HuH-7 (cell line): ENCODE data around the gene GHR.
"Not testable (repeated sequence)": the region's sequence is repeated elsewhere in the genome, so short reads cannot be mapped to it uniquely, and the experiment has no call there.

Experiments used
- DNase-seq: peaks from one replicate; pipeline ENCODE4 v3.0.0; 2011; ENCODE audit warnings: low spot score

Gene GHR

DNA sequence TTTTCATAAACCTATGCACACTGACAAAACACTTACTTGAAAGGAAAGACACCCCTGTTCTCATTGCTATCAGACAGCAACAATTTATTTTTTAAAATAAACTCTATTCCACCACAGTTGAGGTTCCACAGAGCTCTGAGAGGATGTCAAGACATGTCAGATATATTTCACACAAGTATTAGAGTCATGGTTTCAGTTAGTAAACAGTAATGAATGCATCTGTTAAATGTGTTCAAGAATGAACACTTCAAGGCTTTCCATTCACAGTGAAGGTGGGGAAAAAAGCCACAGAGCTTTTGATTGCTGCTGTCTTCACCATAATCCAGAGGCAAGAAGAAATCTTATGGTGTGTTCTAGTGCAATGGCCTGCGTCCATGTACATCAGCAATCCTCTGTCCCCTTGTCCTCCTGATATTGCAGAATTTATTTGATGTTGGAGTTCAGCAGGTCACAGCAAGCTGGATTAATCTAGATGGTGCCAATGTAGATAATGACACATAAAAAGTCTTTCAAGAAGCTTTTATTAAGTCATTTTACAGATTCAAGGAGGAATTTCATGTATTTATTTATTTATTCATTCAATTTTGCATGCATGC, 146.8 kb downstream of the GHR start:
- DNase-seq = no peak

DNA sequence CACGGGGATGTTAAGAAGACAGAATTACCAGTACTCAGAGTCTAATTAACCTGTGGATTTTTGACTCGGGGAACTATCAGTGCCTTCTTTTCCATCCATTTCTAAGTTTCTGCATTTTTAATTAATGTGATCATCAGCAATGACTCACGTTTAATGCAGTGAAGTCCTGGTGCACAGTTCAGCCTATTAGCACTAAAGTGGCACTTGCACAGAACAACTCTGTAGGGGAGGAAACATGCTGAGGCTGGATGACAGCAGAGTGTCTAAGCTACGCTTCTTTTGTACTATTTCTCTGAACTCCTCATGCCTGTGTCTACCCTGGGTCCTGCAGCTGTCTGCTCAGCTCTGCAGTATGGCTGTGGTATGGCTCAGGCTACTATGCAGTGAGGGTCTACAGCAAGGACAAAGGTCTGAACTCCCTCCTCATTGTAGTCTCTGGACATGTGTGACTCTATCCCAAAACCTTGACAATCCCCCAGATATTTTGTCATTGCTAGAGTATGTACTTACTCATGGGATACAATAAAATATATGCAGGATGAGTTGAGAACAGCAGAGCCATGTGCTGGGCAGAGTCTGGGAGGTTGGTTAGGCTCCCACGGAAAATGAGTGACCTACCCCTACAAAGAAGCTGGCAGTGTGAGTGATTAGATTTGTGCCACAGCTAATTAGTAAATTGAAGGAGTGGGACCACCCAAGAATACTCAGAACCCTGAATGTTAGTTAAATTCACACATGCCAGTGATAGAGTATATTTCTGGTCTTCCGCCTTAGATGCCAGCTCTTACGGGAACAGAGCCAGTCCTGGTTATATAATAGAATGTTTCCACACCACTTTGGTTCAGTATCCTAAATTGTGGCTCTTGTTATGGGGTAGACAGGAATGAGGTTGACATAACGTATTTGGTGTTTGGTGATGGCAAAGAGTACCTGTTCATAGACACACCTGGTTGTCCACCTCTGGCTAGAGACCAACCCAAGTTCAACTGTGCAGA, 148.0 kb downstream of the GHR start:
- DNase-seq = no peak

DNA sequence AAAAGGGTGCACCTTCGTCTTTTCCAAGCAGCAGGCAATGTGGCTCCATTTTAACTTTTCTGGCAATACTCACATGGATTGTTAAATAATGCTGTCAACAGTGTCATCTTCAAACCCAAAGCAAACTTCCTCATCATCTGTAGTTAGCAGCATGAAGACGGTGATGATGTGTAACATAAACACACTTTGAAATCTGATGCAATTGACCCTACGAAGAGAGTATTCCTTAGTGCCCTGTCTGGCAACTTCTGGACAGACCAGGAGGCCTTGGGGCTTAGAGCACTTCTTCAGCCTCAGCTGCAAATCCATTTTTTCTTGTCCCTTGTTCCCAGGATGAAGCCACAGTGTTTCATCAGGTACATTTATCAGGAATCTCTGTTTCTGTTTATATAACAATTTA, 149.1 kb downstream of the GHR start:
- DNase-seq = no peak

DNA sequence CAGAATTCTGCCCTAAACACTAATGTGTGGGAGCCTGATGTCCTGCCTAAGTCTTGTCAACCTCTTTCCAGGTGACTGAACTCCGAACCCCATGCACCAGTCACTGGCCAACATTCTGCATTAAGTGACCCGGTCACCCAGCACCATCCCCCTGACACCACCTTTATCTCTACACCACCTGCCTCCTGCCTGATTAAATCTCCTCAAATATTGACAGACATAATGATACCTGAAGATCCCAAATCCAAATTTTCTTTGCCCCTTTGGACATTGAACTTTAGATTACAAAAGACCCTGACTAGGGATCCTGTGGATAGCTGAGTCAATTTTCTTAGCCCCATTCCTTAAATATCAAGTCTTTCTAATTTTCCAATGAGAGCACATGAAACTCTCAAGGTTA, 150.1 kb downstream of the GHR start:
- no peak for DNase-seq

DNA sequence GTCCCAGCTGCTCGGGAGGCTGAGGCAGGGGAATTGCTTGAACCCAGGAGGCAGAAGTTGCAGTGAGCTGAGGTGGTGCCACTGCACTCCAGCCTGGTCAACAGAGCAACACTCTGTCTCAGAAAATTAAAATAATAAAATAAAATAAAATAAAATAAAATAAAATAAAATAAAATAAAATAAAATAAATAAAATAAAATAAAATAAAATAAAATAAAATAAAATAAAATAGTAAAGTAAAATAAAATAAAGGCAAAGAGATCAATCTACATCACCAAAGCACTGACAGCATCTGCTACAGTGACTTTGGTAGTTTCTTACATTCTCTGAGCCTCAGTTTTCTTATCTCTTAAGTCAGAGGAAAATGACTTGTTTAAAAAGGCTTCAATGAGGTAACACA, 152.7 kb downstream of the GHR start:
- not testable (repeated sequence) for DNase-seq

DNA sequence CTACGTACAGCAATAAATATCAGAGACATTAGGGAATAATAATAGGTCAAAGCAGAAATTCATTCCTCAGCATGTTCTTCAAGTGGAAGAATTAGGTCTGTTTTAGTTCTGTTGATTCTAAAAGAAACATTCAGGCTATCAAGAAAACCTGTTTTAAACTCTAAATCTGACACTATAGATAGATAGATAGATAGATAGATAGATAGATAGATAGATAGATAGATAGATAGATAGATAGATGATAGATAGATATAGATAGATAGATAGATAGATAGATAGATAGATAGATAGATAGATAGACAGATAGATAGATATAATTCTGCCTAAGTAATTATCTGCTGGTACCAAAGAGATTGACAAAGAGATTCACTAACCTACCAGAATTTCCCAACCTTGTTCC, 155.7 kb downstream of the GHR start:
- DNase-seq = not testable (repeated sequence)

DNA sequence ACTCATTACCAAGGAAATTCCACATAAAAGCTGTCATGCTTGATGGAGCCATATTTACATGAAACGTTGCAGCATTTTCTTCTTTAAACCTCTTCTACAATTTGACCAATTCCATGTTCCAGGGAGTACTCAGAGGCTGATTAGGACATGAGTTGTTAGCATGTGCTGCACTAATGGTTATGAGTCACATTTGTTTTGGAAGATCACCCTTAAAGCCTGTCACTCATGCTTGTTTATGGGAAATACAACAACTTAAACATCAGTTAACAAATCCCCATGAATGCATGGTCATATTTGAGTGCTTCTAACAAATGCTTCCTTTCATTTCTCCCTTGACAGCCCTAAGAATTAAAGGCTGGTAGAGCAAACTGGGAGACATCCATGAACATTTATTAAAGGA, 156.1 kb downstream of the GHR start:
- DNase-seq = no peak

DNA sequence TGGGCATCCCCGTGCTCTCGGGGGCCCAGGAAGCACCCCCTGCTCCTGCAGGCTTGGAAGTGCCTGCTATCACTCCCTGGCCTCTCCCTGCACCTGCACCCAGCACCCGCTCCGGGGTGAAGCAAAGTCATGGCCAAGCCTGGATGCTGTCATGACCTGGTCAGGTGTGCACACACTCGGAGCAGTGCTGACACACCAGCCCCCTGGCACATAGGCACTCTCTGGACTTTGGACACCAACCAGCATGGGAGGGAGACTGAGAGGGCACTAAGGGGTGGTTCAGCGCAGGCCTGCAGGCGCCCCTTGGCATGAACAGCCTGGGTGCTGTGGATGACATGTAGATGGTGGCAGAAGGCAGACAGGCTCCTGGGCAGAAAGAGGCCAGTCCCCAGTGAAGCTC, 158.6 kb downstream of the GHR start:
- no peak for DNase-seq

DNA sequence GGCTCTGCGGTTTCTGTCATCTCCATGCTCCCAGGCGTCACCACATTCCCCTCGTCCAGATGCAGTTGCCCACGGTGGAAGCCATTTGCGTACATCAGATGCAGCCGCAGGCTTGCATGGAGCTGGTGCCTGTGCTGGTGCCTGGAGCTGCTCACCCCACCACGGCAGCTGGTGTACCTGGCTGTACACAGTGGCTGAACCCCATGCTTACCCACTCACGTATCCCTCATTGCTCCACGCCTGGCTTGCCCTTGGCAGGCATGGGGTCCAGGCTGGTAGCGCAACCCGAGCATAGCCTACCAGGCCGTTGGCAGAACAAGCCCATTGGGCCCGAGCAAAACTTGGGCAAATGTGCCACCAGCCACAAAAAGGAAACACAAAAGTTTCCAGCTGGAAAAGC, 159.5 kb downstream of the GHR start:
- no peak for DNase-seq

DNA sequence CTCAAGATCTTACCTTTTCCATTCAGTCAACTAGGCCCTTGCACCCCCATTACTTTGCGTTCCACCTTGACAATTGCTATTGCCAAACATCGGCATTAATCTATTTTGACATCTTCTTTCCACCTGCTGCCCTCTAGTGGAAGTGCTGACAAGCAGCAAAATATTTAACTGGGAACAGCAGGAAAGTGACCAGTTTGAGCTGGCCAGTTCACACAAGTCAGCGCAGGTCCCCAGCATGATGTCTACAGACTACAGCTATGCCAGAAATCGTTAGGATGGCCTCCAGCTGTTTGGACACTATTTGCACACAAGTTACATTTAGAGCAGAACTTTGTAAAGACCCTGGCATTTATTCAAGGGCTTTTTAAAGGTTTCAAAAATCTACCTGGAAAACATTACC, 160.1 kb downstream of the GHR start:
- DNase-seq = peak; percentile 58

DNA sequence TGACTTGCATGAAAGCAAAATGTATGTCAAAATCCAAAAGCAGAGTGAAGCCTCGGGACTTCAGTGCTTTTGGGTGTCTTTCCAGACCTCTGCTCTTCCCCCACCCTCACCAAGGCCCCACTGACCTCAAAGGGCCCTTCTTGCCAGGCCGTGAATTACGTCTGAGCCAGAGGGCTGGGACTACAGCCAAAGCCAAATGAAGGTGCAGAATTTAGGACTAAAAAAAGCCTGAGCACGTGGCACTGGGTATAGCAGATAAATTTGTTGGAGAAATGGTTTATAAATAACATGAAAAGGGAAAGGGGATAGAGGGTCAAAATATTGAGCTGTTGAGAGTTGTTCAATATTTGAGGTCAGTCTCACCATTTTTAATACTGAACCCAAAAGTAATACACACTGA, 163.4 kb downstream of the GHR start:
- no peak for DNase-seq

DNA sequence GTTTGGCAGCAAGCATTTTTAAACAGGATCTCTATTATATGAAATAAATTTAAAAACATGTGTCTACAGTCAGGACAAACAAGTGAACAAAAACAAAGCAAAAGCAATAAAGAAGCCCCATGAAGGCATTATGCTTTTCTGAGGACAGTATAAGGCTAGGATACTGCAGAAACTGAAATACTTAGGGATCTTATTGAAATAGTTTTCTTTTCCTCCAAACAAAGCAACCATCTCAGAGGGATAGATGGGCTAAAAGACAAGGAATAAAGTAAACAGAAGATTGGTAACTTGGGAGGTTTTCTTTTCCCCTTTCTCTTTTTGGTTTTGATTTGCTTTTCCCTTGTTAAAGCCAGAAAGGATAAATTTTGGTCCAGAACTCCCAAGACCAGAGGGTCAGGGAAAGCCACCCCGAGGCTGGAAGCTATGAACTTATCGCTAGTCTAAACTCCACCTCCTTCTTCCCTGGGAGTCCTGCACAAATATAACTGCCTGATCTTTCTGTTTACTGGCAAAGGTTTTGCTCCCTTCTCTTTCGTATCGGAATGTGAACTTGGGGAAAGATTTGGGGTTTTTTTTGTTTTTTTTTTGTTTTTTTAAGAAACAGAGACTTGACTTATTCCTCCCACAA, 164.0 kb downstream of the GHR start:
- DNase-seq = no peak

DNA sequence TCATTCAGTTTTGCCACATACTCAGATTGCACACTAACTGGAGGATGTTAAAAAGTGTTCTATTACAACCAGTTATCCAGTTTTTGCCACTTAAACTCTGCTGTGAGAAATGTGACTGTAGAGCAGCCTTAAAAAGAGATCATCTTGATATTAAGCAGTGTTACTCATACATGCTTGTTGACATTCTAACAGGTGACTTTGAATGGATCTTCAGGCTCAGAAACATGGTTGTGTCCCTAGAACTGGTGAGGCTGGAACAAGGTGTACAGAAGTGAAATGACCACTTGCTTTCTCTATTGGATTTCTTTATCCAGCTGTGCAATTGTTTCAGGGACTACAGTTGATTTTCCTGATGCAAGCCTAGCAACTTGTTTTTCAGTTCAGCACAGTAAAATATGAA, 167.3 kb downstream of the GHR start:
- no peak for DNase-seq

DNA sequence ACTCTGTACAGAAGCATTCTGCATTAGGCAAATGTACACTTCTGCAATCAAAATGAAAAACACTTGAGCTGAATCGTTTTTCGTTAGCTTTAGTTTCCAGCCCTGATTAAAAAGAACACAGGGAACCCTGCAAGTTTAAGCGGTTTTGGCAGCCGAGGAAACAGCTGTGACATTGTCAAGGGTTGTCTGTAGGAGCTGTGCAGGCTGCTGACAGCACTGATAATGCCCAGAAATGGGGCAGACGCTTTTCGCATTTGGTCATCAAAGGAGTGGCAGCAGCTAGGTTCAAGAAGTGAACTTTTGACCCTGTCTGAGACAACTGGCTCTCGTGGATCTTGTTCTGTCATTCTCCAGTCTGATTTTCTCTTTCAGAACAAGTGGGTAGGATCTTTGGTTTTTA, 167.8 kb downstream of the GHR start:
- DNase-seq = no peak

DNA sequence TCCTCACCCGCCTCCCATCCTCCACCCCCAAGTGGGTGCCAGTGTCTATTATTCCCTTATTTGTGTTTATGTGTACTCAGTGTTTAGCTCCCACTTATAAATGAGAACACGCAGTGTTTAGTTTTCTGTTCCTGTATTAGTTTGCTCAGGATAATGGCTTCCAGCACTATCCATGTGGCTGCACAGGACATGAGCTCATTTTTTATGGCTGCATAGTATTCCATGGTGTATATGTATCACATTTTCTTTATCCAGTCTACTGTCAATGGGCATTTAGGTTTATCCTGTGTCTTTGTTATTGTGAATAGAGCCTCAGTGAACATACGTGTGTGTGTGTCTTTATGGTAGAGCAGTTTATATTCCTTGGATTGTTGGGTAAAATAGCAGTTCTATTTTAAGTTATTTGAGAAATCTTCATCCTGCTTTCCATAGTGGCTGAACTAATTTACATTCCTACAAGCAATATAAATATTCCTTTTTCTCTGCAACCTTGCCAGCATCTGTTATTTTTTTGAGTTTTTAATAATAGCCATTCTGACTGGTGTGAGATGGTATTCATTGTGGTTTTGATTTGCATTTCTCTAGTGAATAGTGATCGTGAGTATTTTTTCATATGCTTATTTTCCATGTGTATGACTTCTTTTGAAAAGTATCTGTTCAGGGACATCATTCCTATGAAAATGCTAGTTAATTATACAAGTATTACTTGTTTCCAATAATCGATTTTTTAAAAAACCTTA, 169.3 kb downstream of the GHR start:
- no peak for DNase-seq

DNA sequence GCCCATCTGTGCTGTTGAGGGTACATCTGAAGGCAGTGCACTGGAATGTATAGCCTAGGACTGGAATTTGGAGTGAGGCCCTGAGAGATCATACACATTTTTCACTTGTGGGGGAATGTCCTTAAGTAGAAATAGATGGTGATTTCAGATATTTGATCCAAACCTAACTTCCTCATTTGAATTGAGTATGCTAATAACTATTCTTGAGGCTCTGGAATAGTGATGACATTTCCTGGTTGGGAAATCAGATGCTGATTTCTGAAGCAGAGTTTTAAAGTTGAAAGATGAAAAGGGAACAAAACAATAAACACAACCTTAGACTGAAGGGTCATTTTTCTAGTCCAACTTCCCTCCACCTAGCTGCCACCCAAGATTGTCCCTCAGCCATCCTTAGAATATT, 170.4 kb downstream of the GHR start:
- DNase-seq = no peak

DNA sequence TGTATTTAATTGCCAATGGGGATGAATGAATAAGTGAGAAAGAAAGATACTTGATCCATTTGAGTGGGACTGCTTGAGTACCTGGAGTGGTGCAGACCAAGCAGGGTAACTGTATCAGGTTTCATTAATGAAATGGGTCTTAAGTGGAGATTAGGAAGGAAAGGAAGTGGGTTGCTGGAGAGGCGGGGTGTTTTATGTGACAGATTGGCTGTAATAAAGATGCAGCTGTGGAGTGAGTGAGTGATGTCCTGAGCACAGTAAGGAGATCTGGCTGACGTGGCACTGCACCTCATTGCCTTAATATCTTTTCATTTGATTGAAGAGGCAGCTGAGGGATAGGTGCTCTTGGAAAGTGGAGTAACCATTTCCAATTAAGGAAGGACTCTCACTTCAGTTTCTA, 172.4 kb downstream of the GHR start:
- no peak for DNase-seq

DNA sequence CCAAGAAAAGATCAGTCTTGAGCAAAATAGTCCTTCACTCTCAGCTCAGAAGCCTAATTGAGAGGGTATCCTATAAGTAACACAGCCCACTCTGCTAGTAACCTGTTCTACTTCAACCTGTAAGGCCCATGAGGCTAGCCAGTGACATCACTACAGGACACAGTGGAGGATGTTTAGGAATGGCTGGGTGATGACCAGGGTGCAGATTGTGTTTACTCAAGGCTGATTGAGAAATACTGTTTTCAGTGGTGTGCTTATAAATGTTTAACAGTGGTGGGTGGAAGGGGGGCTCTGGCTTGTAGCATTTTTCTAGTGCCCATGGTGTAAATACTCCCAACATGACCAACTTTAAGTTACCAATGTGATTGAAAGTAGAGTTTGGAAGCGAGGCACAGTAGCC, 173.6 kb downstream of the GHR start:
- DNase-seq = peak; percentile 68

DNA sequence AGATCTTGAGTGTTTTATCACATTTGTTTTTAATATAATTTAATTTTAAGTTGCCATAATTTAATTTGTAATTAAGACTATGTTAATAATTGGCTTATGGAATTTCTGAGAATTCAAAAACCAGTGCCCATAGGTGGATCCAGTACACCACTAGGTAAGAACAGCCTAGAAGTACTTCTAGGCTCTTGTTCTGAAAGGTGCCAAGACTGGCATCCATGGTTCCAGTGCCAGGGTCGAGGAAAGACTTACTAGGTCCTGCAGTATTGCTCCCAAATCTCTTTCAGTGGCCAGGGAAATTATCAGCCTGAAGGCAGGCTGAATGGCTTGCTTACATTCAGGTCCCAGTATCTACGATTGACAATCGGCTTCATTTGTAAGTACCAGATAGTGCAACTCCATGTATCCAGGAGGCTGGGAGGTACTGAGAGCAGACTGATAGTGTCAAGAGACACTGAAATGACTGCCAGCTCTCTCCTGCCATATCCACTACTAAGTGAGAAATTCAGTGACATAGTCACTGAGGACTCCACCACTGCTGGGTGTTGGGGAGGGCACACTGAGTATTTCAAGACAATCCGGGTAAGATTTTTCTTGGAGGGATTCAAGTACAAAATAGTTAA, 174.2 kb downstream of the GHR start:
- no peak for DNase-seq

DNA sequence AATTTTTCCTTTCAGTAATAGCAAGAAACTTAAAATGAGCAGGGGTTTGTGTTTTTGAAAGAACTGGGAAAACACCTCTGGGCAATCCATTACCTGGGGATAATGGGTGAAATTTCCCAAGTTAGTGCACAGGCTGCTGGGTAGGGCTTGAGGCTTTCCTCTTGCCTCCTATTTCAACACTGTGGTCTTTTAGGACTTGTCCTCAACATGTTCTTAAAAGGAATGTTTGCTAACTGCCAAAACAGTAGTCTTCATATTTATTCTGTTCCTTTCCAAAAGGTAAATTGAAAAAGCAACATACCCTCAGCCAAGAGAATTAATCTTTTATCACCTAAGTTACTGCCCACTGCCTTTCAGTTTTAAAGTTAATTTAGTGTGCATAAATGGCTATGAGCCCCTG, 175.1 kb downstream of the GHR start:
- DNase-seq = no peak

DNA sequence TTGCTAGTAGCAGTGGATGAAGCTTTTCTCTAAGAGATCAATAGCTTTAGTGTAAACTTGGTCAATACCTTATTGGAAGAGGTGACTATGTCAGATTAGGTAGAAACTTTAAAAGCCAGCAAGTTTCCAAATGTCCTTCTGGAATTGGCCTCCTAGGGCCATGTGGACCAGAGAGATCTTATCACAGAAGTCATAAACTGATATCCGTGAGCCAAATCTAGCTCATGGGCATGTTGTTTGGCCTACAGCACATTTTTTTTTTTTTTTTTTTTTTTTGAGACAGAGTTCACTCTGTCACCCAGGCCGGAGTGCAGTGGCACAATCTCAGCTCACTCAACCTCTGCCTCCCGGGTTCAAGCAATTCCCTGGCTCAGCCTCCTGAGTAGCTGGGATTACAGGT, 175.9 kb downstream of the GHR start:
- no peak for DNase-seq

DNA sequence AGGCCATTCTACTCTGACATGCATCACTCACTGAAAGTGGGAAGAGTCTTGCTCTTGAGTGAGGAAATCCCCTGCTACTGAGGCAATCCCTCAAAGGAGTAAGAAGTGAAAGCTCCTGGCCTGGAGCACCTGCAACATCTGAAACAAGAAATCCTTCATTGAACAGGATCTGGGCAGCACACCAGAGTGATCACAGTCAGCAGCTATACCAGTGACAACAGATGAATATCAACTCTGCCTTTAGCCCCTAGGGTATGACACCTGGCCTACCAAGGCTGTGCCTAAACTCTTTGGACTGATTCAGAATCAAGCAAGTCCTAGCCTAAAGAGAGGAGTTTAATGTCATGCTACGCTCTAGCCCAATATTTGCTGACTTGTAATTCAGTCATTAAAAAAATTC, 177.2 kb downstream of the GHR start:
- DNase-seq = no peak
